Myocyte (in vitro differentiated cells): ENCODE data around the gene TP63. TPM values are rescaled to one million over a fixed set of nuclear protein-coding genes. Genes with fewer than 3 reads are reported as not detected.

Source experiments
- DNase-seq: peaks from one replicate; pipeline ENCODE4 v3.0.0-alpha.2; 2012; ENCODE audit warnings: low read depth
- microRNA counts: library from miRNA; unstranded; fragments of <30 nt; microRNA quantifications from one replicate; lab custom pipeline; 2016
- microRNA-seq: library from miRNA; unstranded; fragments of <30 nt; microRNA quantifications from one replicate; pipeline ENCODE4, GENCODE V29; 2016
- total RNA-seq: library from RNA; depleted of rRNA; stranded (reverse); fragments of >200 nt; gene quantifications from 2 replicates; pipeline ENCODE4 v1.2.3, GENCODE V29; 2014

The TP63 gene
- total RNA-seq, 1 donor from 2014 or later = 2.5 TPM

DNA sequence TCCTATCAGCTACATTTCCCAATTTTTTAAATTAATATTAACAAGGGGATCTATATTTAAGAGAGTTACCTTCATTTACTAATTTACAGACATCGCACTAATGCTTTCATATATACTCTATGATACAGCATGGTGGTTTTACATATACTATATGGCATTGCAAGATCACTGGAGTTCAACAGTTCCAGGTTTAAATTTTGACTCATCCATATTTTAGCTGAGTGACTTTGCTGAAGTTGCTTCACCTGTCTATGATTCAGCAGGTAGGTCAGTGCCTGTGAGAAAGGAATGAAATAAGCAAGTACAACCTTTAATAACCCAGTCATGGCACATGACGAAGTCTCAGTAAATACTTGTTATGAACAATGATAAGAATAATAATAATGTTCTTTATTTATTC, 278.4 kb downstream of the TP63 start:
- no peak for DNase-seq

DNA sequence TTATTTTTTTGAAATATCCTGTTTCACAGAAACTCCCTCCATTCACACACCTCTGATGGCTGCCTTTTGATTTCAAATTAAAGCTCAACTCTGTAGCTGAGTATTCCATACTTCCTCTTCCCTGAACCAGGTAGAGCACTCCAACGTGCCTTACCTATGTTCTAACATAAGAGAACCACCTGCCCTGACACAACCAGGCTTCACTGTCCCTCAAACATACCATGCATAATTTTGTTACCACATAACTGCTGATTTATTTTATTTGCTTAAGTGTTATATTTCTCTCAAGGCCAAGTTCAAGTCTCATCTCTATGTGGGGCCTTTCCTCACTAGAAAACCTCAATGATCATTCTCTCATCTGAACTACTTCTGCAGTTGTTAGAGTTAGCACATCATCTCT, 279.8 kb downstream of the TP63 start:
- no peak for DNase-seq

DNA sequence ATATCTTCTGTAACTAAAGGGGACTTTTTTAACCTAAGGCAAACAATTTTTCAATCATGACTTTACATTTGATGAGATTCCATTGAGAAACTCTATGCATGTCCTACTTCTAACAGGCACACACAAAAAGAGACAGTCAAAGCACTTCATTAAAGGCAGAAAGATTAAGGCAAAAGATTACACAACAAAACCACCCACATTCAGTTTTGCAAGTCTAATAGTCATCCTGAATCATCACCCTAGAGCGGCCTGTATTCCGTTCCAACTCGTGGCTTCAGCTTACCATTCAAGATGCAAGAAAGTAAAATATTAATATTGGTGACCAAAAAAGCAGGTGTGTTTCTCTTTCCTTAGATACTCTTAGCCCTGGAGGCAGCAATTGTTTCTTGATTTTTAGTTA, 283.6 kb downstream of the TP63 start:
- peak; percentile 54 for DNase-seq

DNA sequence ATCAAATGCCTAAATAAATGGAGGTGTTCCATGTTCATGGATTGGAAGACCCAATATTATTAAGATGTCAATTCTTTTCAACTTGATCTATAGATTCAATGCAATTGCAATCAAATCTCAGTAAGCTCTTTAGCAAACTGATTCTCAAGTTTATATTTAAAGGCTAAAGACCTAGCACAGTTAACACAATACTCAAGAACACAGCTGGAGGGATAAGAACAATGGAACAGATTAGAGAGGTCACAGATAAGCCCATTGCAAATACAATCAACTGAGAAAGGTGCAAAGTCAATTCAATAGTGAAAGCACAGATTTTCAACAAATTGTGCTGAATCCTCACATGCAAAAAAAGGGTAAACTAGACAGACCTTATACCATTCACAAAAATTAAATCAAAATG, 290.6 kb downstream of the TP63 start:
- no peak for DNase-seq

DNA sequence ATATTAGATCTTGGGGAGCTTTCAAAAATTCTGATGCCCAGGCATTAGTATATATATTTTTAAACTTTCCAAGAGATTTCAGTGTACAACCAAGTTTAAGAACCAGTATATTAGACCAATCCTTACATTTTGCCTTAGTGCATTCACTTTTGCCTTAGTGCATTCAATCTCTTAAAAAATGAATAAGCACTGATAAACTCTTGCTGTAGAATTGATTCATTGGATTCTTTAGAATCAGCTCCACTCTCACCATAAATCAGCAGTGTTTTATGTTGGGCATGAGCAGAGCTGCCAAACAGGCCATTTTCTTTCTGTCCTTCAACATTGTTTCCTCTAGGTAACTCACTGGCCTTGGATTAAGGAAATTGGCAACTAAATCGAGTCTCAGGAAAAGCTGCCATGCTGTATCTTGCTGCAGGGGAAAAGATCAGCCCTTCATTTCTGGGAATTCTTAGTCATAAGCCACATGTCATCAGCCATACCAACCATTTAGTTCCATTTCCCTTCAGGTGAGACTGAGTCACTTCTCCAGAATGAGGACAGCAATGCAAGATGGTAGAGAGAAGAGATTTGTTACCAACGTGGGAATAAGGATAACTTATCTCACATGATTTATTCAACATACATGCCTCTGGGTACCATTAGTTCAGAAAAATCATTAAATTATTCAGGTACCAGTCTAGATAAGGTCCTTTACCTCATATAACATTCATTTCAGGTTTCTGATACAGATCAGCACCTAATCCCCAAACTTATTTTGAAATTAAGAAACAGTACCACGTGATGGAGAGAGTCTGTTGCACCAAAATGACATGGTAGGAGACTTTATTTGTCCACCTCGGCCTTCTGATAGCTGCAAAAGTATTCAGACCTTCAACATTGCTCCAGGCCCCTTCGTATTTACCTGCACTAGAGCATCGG, 297.0 kb downstream of the TP63 start:
- DNase-seq = no peak

DNA sequence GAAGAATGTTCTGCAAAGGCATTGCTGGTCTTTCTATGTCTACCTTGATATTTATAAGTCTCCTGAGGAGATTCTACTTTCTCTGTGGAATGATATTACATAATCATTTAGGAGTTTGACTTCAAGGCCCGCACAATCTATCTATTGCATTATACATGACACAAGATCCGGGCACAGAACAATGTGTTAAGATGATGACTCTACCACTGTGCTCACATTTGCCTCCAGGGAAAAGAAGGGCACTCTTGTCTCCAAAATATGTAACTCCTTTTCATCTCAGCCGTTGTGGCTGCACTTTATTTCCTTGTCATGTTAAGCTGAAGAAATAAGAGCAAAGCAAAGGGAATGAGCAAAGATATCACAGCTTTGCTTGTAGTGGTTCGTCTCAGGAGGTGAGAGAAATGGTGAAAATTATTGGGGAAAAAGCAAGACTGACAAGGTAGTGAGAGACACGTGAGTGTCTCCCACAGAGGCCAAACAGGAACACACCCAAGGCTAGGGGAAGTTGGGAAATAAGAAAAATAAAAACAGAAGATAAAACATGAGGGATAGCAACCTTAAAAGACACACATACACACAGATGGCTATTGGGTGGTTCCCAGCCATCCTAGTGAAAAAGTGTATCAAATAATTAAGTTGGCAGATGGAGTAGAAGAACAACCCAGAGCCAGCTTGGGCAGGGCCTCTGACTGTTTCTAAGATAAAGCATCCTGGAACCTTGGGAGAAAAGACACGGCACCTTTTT, 305.2 kb downstream of the TP63 start:
- no peak for DNase-seq

DNA sequence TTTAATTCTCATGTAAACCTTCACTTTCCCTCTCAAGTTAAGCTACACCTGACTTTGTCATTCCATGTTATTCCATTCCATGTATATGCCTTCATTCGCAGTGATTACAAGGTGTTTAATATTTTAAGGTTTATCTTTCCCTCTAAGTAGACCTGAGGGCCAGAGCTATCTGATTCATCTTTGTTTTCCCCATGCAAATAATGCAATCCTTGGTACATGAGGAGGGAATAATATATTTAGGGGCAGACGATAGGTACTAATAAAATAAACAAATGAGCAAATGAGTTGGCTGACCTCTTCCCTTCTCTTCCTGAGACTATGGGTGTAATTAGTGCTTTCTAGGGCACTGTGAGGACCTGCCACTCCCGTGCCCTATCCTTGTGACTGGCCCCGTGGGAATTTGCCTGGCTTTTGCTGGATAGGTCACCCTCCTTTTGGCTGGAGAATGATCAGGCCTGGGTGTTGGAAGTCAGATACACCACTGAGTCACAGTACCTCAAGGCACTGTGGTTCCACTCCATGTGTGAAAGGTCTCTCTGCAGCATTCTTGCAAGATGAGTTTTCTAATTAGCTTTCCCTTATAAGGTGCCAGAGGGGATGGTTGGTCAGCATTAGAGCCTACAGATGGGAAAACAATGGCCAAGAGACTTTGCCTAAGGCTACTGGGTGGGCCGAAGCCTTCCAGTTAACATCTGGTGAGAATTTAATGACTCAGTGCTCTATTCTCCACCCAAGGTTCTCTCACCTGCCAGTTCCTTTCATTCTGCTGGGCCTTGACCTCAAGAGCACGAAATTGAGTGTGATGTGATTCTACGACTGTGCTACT, 306.3 kb downstream of the TP63 start:
- DNase-seq = peak; percentile 61

DNA sequence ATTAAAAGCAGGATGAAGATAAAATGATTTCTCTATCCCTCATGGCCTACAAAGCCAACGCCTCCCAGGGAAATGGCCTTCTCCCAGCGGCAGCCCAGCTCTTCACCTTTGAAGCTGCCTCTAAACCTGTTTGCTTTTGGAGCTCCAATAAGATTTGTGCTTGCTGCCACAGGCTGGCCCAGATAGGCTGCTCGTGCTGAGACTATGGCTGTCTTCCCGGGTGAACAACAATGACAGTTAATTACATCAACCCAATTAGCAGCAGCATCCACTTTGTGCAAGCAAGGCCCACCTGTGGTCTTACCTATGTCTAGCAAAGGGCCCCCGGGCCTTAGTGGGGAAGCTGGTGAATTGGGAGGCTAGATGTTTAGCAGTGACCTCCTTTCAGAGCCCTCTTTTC, 309.9 kb downstream of the TP63 start:
- DNase-seq = no peak

DNA sequence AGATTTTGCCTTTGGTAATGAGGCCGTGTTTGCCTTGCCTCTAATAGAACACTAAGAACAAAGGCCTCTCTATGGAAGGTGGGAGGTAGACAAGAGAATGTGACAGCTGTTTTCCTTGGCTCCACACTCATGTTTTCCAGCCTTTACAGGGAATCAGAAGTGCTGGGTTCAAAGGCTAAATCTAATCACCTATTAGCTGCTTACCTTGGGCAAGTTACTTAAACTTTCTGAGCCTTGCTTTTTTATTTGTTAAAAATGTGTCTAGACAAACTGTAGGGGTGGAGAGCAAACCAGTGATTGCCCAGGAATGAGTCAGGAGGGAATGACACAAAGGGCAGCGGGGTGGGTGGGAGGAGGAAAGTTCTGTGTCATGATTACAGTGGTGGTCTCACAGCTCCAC, 310.5 kb downstream of the TP63 start:
- peak; percentile 26 for DNase-seq

DNA sequence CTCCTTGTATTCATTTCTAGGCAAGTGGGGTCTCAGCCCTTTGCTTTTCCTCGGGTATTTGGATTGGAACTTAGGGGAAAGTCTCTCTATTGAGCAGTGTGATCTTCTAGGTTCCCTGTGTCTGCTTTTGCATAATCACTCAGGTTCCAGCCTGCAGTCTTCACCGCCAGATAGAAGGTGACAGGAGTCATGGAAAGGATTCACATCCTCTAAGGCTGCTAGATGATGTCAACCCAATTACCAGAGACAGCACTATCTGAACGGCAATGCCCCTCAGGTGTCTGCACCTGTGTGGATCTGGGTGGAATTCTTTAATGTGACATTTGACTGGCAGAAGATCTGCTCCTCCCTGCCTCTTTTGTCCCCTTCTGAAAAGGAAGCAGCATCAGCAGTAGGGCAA, 311.8 kb downstream of the TP63 start:
- DNase-seq = no peak

DNA sequence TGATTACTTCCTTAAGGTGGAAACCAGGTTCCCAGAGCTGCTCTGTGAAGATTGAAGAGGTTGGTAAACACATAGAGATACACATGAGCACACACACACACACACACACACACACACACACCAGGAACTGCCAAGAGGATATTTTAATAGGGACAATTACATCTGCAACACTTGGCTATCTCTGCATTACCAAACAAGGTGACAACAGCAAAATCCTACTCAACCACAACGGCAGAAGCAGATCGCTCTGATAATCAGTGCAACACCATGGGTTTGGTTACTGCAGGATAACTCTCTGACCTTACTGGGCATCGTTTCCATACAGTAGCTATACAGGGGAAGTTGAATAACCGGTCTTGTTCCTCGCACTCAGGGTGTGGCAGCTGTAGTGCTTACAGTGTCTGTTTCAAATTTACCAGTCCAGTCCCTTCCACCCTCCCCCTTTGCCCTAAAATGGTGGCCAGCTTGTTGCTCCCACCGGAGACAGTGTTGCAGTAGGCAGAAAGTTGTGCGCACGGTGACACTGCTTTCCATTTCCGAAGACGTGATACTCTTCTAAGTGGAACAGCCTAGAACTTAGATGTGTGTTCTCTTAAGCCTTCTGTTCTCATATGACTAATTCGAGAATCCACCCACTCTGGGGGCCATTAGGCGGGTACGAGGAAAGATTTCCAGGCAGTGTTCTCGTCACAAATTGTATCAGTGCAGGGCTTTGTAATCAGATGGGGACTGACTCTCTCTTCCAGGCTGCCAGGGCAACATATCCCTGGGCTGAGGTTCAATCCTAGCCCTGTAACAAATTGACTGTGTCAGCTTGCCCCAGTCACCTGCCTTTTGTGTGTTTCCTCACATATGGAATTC, 313.3 kb downstream of the TP63 start:
- DNase-seq = no peak

DNA sequence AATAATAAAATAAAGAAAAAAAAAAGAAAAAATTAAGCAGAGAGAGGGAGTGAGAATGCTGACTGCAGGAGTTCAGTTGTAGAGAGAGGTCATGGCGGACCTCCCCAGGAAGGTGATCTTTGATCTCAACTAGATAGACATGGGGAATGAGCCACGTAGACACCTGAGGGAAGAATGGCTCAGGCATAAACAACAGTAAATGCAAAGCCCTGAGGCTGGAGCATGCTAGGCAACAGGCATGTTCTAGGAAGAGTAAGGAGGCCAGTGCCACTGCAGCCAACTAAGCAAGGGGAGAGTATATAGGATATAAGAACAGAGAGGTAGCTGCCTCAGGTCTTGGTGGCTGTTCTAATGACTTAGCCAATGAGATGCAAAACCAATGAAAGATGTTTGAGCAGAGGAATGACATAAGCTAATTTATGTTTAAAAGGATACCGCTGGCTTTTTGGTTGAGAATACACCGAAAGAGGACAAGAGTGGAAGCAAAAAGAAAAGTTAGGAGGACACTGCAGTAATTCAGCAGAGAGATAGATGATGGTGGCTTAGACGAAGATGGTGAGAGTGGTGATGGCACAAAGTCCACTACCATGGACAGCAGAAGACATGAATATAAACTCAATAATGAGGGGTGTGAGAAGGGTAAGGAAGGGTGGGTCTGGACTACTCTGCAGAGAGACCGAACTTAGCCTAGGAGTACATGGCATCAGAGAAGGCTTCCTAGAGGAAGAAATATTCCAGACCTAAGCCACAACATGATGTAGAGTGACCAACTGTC, 314.9 kb downstream of the TP63 start:
- DNase-seq = no peak

MicroRNA genes within 50 kb of the gene (microRNA counts, 767-probe panel; counts per million panel counts)
- not detected for microRNA hsa-miR-944 (lab: Ali Mortazavi, UCI)

Small RNAs within 50 kb of the gene (microRNA-seq; reads per million reads assigned to microRNA genes)
- 0.97 reads per million for gene MIR944
